DMS 273 (cell line): ENCODE data around the gene LIN7A.
"Not testable (repeated sequence)": the region's sequence is repeated elsewhere in the genome, so short reads cannot be mapped to it uniquely, and the experiment has no call there.

ENCODE experiments used
- DNase-seq: peaks from one replicate; lab custom pipeline; 2025; ENCODE audit not compliant: unreplicated experiment; lab: John Stamatoyannopoulos, UW

LIN7A gene

DNA sequence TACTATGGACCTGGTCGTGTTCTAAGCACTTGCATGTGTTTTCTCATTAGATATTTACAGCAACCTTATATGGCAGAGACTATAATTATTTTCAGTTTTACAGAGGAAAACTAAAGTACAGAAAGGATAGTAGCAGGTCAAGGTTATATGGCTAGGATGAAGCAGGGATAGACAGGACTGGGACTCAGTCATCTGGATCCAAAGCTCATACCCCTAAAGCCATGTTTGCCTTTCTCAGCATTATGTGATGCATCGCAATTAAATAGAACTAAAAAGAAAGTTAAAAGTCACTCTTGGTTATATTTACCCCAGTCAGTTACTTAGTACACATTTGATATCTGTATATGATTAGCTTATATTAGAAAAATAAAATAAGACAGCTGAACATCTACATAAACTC is 13.3 kb downstream of the LIN7A start:
- no peak for DNase-seq

GRCh38 chr12:80920006-80920405 is 17.7 kb downstream of the LIN7A start:
- no peak for DNase-seq

GRCh38 chr12:80917651-80918050 is 20.1 kb downstream of the LIN7A start:
- DNase-seq: no peak

GRCh38 chr12:80912901-80913770 is 24.6 kb downstream of the LIN7A start:
- peak; percentile 59 for DNase-seq

DNA sequence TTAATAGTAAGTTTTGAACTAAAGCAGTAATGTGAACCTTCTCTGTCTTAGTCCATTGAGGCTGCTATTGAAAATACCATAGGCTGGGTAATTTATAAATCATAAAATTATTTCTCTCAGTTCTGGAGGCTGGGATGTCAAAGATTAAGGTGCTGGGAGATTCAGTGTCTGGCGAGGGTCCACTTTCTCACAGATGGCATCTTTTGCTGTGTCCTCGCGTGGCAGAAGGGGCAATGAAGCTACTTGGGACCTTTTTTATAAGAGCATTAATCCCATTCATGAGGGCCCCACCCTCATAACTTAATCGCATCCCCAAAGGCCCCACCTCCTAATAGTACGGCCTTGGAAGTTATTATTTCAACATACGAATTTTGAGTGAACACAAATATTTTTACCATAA is 28.4 kb downstream of the LIN7A start:
- no peak for DNase-seq

- DNase-seq: no peak
Measured at GRCh38 chr12:80902711-80903110, 35.0 kb downstream of the LIN7A start.

- DNase-seq: no peak
Measured at GRCh38 chr12:80901661-80902060, 36.1 kb downstream of the LIN7A start.

DNA sequence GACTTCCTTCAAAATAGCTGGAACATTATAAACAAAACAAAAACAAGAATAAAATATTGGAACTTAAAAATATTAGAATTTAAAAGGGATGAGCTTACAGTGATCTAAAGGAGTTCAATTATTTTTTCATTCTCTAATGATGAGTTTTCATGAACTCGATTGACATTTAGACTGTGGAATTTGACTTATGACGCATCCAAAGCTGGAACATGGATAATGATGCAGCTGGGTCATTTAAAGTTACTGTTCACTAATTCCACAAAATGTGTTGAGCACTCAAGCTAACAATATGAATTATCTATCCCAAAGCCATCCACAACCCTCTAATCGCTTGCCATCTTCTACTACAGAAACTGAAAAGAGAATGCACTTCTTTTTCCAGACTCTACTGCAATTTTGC is 42.5 kb downstream of the LIN7A start:
- no peak for DNase-seq

GRCh38 chr12:80894179-80894578 is 43.6 kb downstream of the LIN7A start:
- no peak for DNase-seq

DNA sequence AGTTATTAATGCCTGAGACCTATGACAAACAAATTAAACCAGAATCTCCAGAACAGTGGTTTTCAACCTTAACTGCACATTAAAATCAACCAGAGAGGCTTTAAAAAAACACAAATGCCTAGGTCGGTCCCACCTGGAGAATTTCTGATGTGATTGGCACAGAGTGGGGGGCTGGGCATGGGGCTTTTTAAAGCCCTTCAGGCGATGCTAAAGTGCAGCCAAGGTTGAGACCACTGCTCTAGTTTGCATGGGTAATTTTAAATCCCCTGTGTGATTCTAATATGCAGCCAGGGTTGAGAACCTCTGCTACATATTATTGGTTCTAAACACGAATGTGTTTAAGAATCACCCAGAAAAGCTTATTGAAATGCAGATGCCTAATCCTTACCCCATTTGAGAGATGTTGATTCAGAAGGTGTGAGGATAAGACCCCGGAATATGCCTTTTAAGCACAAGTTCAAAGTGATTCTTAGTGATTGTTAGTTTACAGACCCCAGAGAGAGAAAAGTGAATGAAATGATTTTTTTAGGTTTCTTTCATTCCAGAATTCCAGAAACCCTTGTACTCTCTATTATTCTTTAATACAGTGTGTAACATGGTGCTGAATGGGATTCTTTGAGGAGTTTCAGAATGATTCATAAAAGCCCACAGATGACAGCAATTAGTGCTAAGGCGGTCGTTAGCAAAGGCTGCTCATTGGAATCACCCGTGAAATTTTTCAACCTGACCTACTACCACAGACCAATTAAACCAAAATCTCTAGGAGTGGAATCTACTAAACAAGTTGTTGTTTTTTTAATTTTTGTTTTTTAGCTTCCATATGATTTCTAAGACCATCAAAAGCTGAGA is 44.9 kb downstream of the LIN7A start:
- no peak for DNase-seq

GRCh38 chr12:80884651-80885050 is 53.1 kb downstream of the LIN7A start:
- no peak for DNase-seq

DNA sequence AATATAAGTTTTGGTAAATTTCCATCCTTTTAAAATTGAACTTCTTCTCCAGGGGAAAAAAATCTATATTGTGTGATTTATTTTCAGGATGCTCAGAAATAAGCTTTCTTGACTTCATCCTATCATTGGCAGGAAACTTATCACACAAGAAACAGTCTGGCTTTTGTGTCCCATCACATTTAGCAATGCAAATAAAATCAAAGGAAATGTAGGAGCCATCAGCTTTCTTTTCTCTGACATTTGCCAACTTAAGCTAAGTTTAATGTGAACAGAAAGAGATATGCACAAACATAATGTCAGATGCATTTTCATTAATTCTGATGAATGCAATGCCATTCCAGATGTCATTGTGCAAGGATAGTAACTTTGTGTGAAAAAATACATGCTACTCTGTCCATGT is 56.6 kb downstream of the LIN7A start:
- DNase-seq: no peak

- not testable (repeated sequence) for DNase-seq
Measured at GRCh38 chr12:80878452-80878851, 59.3 kb downstream of the LIN7A start.

- no peak for DNase-seq
Measured at GRCh38 chr12:80877721-80878265, 59.9 kb downstream of the LIN7A start.

DNA sequence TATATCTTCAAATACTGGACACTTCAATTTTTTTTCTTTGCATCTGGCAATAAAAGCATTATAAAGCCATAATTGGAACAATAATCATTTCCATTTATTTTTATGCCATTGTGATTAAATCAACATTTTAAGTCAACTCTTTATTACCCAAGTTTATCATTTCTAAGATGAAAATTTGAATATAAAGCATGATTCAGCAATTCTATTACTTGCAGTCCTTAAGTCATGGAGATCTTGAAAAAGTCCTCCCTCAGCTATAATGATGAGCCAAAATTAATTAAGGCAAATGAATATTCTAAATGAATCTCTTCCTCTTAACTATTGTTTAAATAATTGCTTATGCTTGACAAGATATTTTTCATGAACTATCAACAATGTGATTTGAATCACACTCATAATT is 65.7 kb downstream of the LIN7A start:
- no peak for DNase-seq

GRCh38 chr12:80869264-80869663 is 68.5 kb downstream of the LIN7A start:
- DNase-seq: no peak

DNA sequence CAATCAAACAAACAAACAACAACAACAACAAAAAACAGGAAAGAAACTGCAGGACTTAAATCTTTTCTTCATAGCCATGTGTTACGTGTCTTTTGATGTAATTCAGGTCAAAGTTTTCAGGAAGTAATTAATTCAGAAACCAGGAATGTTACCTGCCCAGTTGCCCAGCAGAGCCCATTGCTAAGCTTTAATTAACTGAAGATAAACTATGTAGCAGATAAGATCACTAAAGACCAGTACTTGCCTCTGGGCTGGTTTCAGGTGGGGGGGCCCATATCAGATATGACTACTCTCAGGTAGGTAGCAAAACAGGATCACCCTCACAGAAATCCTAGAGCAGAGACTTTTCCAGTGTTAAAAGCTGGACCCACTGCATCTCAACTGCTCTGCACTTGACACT is 69.2 kb downstream of the LIN7A start:
- no peak for DNase-seq

DNA sequence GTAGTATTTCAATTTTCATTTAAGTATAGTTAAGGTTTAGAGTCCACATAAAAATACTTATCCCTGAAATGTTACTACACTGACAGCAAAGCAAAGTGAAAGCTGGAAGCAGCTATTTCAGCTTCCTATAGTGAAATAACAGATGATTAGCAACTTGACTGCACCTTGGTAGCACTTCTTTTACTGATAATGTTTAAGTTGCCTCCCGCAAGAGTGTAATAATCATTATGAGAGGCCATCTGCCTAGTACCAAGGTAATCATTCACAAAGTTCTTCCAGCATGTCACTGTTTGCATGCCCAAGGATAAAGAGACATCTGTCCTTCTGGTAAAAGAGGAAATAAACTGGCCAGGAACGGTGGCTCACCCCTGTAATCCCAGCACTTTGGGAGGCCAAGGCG is 69.8 kb downstream of the LIN7A start:
- peak; percentile 34 for DNase-seq

GRCh38 chr12:80864046-80864735 is 73.5 kb downstream of the LIN7A start:
- DNase-seq: no peak

DNA sequence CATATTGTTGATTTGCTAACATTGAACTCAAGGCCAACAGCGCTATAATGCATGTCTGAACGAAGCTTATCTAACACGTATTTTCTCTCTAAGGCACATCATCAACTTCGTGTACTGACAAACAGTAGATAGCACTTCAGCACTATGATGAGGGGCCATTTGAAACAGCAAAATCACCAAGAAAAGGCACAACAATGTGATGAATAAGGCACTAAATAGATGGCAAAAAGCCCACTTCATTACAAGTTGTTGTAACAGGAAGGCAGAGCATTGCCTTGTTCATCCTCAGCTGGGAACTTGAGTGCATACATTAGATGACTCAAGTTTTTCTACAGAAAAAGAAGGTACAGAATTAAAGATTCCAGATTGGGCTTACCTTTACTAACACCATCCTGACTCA is 75.2 kb downstream of the LIN7A start:
- no peak for DNase-seq

DNA sequence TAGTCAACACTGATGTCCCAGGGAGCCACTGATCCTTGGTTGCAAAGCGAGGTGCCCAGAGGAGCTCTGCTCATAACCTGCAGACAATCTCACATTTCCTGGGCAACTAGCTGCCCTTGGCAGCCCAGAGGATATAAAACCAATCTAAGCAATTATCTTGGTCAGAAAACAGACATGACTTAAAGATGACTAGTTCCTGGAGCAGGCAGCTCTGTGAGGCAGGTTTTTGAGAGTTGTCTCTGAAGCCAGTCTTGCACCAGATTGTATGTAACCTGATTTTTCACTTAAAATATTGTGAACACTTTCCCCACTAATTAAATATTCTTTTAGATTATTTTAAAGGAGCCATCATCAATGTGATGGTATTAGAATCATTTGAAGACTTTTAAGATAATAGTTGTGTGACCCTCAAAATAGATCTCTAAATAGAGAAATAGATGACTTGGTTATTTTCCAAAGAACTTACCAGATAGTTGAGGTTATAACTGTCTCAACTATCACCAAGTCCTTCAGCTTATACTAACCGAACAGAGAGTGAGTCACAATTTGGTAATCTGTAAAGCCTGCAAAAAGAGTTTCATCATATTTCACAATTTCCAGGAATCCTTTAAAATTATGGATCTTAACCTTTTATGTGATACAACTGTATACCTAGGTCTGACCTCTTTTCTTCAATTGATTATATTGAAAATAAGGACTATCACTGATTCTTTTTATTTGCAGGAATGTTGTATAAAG is 75.9 kb downstream of the LIN7A start:
- no peak for DNase-seq
